GM19328 (cell line): ENCODE results near the gene PPFIBP2.

Experiments used
- ATAC-seq: cut with Tn5 transposase; IDR thresholded peaks from one replicate; pipeline ENCODE4 v1.9.1; 2021; ENCODE audit warnings: mild to moderate bottlenecking, moderate library complexity; ENCODE audit not compliant: unreplicated experiment

PPFIBP2 gene

DNA sequence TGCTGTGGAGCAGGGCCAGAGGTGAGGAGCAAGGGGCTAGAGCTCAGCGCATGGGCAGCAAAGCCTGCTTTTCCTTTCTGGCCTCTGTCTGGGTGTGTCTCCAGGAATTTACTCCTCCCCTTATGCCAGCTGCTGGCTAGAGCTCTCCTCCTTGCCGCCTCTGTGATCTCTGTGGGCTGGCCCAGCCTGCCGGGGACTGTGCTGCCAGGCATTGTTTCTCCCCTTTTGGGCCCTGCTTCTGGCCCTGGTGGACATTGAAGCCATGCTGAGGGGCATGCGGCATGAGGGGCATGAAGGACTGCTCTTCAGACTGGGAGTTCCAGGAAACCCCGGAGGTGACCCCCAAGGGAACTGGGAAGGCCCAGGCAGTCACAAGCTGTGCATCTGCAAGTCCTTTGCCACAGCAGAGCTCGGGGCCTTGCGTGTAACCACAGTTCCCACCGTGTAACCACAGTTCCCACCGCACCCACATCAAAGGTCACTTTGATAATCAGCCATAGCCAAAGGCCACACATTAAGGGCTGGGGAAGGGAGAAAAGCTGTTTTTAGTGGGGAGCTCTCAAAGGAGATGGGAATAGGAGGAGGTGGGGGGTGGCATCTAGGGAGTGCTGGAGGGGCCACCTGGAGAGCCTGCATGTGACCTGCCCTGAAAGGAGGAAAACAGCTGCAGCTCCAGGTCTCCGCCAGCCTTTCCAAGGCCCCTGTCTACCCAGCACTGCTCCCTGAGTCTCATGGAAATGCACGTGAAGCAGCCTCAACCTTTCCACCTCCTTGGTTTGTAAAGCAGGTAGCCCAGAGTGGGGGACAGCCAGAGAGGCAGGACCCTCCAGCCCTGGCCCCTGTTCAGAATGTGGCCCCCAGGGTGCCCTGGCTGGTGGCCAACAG lies 62.3 kb downstream of the PPFIBP2 start:
- ATAC-seq, result no peak

DNA sequence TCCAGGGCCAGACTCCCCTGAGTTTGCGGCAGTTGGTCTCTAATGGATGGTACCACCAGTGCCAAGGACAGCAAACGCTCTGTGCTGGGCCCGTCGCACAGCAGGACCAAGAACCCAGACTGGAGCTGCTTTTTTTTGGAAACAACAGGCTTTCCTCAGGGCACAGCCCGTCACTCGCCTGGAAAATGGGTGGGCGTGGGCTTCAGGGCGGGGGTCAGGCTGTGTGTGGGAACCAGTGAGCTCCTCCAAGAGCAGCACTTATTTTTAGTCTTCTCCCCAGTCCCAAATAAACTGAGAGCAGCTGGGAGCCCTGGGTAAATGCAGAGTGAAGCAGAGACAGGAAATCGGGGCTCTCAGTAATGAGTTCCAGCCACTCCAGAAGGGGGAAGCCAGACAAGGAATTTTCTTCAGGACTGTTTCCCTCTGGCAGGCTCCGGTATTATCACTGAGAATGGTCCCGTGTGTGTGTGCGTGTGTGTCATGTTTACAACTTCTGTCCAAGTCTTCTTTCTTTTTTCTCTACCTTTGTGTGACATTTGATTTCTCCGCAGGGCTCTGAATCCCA lies 63.0 kb downstream of the PPFIBP2 start:
- ATAC-seq, result no peak

DNA sequence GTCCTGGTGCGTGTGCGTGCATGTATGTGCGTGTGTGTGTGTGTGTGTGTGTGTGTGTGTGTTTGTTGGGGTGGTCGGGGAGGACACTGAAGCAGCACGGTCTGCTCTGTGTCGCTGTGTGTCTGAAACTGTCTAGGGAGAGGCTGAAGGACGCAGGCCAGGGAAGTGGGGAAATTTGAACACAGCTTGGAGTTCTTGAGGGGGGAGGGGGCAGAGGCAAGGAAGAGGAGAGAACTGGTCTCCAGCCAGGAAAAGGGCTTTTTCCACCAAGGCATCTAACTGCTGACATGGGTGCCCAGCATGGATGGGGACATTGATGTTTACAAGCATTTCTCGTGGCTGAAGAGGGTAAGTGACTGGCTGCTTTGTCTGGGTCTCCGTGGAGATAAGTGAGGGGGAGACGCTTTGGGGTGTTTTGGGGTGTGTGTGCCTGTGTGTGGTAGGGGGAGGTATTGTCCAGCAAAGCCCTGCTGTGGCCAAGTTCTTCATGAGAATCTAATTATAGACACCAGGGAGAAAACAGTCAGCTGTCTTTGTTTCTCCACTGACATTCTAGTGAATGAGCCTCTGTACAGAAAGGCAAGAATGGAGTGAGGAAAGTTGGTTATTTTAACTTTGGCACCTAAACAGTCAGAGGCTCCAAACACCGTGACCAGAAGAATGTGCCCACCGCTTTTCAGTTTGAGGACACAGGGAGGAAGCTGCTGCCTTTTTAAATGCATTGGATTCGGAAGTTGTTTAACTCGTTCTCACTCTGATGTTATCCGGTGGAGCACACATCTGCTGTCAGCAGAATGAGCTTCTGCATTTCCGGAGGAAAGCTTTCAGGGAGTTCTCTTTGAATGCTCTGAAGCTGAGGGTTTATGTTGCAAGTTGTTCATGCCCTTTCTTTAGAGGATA lies 63.7 kb downstream of the PPFIBP2 start:
- no peak for ATAC-seq

DNA sequence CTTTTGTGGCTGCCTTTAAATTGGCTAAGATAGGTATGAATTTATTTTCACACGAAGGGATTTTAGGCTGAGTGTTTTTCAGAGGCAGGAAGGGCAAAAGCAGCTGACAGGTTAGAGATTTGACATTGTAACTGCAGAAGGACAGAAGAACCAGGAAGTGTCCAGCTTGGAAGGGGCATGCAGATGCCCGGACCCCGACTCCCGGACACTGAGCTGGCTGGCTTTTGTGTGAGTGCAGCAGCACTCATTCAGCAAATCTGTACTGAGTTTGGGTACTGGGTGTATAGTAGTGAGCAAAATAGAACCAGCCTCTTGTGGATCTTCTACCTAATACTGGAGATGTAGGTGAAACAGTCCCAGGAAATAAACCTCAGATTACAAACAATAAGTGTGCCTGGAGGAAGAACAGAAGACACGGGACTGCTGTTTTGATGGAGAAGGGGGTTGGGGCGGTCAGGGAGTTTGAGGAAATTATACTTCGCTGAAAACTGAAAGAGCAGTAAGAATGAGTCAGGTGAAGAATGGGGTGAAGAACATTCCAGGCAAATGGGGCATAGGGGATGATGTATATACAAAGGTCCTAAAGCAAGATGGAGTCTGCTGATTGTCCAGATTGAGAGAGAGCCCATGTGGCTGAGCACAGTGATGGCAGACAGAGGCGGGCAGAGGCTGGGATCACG lies 64.6 kb downstream of the PPFIBP2 start:
- no peak for ATAC-seq

GRCh38 chr11:7579361-7579791 lies 65.6 kb downstream of the PPFIBP2 start:
- ATAC-seq, result no peak

- no peak for ATAC-seq
Observed at GRCh38 chr11:7581021-7581590, 67.3 kb downstream of the PPFIBP2 start.

DNA sequence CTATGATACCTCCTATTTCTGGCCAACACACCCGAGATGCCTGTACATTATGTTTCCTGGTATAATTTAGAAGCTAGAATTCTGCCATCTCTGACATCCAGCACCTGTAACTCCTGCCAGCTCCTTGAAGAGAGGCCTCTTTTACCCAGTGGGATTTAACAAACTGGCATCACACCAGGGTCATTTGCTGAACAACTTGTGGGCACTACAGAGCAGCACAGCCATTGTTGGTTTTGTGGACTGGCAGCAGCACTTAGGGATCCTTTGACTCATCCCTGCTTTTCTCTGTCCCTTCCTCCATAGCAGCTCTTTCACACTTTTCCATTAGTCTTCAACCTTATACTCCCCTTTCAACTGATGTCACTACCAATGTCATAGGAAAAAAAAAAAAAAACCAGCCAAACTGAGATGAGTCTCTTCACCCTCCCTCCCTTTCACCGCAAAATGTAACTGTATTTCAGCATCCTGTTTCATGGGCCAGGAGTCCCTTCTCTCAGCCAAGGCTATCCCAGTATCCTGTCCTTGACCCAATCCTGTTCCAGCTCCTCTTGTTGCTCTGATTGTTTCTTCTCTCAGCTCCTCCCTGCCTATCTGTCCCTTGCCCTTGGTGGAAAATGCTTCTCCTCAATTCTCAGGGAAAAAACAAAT lies 68.7 kb downstream of the PPFIBP2 start:
- ATAC-seq, result no peak

GRCh38 chr11:7583248-7583647 lies 69.4 kb downstream of the PPFIBP2 start:
- no peak for ATAC-seq

DNA sequence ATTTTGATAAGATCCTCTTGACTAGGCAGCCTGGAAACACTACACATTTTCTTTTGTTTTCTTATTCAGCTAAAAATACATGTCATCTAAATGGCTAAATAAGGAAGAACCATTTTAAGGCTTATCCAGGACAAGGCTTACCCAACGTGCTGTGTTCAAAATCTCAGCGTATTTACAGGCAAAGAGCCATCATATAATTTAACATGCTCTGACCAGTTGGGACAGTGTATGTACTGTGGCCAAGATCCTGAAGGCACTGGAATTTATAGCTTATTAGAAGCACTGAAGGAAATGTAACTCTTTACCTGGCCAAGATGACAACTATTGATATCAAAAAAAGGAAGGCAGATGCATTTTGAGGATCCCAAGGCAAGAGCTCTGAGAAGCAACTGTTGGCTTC lies 71.1 kb downstream of the PPFIBP2 start:
- no peak for ATAC-seq

DNA sequence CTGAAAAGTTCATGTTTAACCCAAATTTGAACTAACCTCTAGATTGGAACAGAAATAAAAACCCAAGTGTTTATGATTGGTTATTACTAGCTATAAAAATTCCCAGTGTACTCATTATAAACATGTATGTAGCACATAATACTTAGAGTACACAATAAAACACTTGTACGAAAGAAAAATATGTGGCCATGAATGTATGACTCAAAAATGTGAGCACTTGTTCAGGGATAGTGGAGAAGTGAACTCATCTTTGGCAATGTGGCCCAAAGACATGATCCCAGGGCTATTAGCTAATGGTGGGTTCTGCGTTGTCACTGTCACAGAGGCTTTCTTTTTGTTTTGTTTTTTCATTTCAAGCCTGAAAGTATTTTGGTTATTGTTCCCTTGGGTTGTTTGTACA lies 72.0 kb downstream of the PPFIBP2 start:
- no peak for ATAC-seq

- ATAC-seq, result no peak
Observed at GRCh38 chr11:7586376-7586775, 72.6 kb downstream of the PPFIBP2 start.

GRCh38 chr11:7587712-7588111 lies 73.9 kb downstream of the PPFIBP2 start:
- ATAC-seq, result no peak

DNA sequence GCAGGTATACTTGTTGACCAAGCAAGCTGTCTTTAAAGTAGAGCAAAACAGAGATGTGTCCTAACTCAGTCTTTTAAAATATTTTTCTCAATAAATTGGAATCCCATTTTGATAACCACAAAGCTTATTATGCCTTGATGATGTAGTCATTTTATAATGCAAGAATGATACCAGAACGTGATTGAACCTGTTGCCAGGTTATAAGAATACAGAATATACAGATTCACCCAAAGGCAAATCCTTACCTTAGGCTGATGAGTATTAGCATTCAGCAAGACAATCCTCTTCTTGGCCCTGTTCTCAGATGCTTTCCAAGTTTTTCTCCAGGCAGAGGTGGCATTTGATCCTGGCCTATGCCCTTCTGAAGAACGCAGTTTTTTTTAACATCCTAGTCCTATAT lies 76.1 kb downstream of the PPFIBP2 start:
- no peak for ATAC-seq

- no peak for ATAC-seq
Observed at GRCh38 chr11:7590529-7590928, 76.7 kb downstream of the PPFIBP2 start.

- no peak for ATAC-seq
Observed at GRCh38 chr11:7591107-7591894, 77.5 kb downstream of the PPFIBP2 start.

DNA sequence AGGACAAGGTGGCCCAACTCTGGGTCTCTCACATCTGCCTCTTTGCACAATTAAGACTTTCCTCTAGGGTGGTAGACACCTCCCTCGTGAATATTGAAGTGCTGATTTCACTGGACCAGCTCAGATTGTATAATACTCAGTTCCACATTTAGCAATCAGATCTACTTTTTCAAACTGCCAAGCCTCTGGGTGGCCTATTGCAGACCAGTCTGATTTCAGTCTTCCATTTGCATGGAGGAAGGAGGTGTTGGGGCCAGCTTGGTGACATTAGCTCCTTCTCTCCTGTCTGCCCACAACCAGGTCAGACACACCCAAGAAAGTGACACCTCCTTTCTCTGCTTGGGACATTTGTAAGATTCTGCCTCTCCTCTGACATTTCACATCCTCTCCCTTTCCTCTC lies 78.2 kb downstream of the PPFIBP2 start:
- no peak for ATAC-seq

- no peak for ATAC-seq
Observed at GRCh38 chr11:7592711-7593110, 78.9 kb downstream of the PPFIBP2 start.

GRCh38 chr11:7593481-7593880 lies 79.7 kb downstream of the PPFIBP2 start:
- ATAC-seq, result no peak
